HG03457 (cell line): Measurements from ENCODE around the gene MAGEA2B.
"Not testable (repeated sequence)": the region's sequence is repeated elsewhere in the genome, so short reads cannot be mapped to it uniquely, and the experiment has no call there.

Experiments
- ATAC-seq: cut with Tn5 transposase; IDR thresholded peaks from one replicate; pipeline ENCODE4 v1.9.1; 2021; ENCODE audit warnings: moderate number of reproducible peaks; ENCODE audit not compliant: unreplicated experiment

MAGEA2B gene

GRCh38 chrX:152754871-152755270, 40.4 kb downstream of the MAGEA2B start:
- ATAC-seq, result not testable (repeated sequence)

GRCh38 chrX:152758918-152759317, 44.5 kb downstream of the MAGEA2B start, which contains the start of gene CSAG3:
CSAG3 (plus strand) TSS chrX:152759218.
- ATAC-seq, result not testable (repeated sequence)

- not testable (repeated sequence) for ATAC-seq
These were observed 45.1 kb downstream of the MAGEA2B start for GRCh38 chrX:152759544-152759943.

GRCh38 chrX:152761582-152761981, 47.2 kb downstream of the MAGEA2B start:
- not testable (repeated sequence) for ATAC-seq

- ATAC-seq, result not testable (repeated sequence)
These were observed 52.1 kb downstream of the MAGEA2B start for GRCh38 chrX:152766562-152766961.
